Measurements from ENCODE around the gene GPS1.

DNA sequence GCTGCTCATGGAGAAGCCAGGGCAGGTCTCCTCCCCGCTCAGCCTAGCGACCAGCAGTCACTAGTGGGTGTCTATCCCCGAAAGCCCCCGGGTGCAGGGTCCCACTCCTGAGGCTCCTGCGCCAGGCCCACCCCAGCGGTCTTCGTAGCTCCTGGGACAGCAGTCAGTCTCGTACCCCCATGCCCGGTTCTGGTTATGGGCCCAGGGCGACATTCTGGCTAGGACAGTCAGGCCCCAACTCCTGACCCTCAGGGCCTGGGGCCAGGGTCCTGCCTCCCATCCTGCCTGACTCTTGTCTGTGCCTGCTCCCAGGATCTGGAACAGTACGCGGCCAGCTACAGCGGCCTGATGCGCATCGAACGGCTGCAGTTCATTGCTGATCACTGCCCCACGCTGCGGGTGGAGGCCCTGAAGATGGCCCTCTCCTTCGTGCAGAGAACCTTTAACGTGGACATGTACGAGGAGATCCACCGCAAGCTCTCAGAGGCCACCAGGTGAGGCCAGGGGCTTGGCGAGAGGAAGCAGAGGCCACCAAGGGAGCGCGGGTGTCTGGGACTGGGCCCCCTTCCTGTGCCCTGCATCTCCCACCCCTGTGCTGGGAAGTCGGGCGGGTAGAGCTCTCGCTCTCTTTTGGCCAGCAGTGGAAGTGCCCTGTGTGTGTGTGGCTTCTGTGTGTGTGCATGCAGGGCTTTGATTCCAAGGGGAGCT, 2.0 kb downstream of the GPS1 start:
- TF ChIP-seq, protein P1, sequence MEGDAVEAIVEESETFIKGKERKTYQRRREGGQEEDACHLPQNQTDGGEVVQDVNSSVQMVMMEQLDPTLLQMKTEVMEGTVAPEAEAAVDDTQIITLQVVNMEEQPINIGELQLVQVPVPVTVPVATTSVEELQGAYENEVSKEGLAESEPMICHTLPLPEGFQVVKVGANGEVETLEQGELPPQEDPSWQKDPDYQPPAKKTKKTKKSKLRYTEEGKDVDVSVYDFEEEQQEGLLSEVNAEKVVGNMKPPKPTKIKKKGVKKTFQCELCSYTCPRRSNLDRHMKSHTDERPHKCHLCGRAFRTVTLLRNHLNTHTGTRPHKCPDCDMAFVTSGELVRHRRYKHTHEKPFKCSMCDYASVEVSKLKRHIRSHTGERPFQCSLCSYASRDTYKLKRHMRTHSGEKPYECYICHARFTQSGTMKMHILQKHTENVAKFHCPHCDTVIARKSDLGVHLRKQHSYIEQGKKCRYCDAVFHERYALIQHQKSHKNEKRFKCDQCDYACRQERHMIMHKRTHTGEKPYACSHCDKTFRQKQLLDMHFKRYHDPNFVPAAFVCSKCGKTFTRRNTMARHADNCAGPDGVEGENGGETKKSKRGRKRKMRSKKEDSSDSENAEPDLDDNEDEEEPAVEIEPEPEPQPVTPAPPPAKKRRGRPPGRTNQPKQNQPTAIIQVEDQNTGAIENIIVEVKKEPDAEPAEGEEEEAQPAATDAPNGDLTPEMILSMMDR (IDR thresholded peaks at IDR 0.05; ENCODE audit: borderline replicate concordance, extremely low read depth, low read length, poor library complexity, severe bottlenecking): no peak
- no peak for TF ChIP-seq EZH2 (IDR thresholded peaks at IDR 0.05; ENCODE audit: borderline replicate concordance, low read depth, low read length, severe bottlenecking)
